HFF-Myc (cell line): ENCODE results near the gene CPNE9.

Experiments
- DNase-seq: peaks from one replicate; pipeline ENCODE4 v3.0.0-alpha.2; 2011; ENCODE audit warnings: low read depth; ENCODE audit errors: extremely low read depth
- H3K4me3 ChIP-seq: replicated peaks from 2 replicates; pipeline ENCODE4 v1.5.1; 2011; ENCODE audit warnings: low read depth, mild to moderate bottlenecking, control low read depth, low read length
- TF ChIP-seq, protein P1 (sequence below): IDR thresholded peaks from 2 replicates; pipeline ENCODE4 v1.5.1; 2012; ENCODE audit warnings: mild to moderate bottlenecking, low read depth, low read length, control low read depth; ENCODE audit errors: missing control alignments

The CPNE9 gene

DNA sequence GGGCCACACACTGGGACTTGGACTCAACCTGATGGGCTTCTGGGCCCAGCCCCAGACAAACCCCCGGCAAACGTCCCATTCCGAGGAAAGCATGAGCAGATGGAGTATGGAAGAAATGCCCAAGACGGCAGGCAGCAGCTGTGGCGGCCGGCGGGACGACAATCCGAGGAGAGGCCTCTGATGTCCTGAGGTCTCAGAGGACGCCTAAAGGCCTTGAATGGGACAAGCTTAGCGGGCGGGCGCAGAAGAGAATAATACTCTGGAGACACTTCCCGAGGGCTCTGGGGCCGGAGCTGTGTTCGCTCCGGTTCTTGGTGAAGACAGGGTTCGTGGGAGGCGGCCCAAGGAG lies 45.6 kb downstream of the CPNE9 start:
- DNase-seq: no peak

DNA sequence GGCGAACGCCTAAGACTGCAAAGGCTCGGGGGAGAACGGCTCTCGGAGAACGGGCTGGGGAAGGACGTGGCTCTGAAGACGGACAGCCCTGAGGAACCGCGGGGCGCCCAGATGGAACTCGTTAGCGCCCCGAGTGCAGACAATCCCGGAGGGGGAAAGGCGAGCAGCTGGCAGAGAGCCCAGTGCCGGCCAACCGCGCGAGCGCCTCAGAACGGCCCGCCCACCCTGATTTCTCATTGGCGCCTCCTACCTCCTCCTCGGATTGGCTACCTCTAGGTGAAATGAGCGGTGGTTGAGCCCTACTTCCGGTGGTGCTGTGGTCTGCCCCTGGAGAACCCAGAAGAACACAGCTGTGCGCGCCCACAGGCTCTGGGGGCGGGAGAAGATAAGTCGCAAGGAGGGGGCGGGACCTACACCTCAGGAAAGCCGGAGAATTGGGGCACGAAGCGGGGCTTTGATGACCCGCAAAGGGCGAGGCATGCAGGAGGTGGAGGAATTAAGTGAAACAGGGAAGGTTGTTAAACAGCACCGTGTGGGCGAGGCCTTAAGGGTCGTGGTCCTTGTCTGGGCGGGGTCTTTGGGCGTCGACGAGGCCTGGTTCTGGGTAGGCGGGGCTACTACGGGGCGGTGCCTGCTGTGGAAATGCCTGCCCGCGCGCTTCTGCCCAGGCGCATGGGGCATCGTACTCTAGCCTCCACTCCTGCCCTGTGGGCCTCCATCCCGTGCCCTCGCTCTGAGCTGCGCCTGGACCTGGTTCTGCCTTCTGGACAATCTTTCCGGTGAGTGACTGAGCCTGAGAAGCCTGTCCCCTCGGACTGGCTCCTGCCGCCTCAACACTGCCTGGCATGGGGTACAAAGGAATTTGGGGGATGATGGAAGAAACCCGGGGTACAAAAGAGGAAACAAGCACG lies 46.3 kb downstream of the CPNE9 start, which contains the start of gene OGG1:
Gene OGG1 (plus strand): TSS at position 308 of the 911 bp plus-strand sequence. CDS start 335 bp downstream, at position 643.
- DNase-seq: peak; percentile 98

More for the DNA sequence above, 45.6 kb downstream of the CPNE9 start:
- TF ChIP-seq, protein P1, sequence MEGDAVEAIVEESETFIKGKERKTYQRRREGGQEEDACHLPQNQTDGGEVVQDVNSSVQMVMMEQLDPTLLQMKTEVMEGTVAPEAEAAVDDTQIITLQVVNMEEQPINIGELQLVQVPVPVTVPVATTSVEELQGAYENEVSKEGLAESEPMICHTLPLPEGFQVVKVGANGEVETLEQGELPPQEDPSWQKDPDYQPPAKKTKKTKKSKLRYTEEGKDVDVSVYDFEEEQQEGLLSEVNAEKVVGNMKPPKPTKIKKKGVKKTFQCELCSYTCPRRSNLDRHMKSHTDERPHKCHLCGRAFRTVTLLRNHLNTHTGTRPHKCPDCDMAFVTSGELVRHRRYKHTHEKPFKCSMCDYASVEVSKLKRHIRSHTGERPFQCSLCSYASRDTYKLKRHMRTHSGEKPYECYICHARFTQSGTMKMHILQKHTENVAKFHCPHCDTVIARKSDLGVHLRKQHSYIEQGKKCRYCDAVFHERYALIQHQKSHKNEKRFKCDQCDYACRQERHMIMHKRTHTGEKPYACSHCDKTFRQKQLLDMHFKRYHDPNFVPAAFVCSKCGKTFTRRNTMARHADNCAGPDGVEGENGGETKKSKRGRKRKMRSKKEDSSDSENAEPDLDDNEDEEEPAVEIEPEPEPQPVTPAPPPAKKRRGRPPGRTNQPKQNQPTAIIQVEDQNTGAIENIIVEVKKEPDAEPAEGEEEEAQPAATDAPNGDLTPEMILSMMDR: no peak
- peak overlapping the region; percentile 87 for H3K4me3 ChIP-seq

DNA sequence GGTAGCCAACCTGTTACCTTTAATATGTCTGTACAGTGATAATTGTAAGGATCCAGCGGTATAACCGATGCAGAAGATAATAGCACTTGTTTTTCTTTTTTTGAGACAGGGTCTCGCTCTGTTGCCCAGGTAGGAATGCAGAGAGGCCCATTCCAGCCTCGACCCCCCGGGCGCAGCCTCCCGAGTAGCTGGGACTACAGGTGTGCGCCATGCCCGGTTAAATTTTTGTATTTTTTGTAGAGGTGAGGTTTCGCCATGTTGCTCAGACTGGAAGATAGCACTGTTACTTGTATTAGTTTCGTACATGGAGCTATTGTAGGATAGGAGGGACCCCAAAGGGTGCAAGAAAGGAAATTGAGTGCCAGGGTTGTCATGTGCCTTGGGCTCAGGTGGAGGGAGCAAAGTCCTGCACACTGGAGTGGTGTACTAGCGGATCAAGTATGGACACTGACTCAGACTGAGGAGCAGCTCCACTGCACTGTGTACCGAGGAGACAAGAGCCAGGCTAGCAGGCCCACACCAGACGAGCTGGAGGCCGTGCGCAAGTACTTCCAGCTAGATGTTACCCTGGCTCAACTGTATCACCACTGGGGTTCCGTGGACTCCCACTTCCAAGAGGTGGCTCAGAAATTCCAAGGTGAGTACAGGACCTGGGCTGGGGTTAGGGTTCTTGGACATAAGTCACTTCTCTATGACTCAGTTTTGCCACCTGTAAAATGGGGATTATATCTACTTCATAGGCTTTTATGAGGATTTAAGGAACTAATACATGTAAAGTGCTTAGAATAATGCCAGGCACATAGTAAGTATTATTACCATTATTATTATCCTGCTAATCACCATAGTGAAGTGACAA lies 47.2 kb downstream of the CPNE9 start:
- H3K4me3 ChIP-seq: peak overlapping the region; percentile 87
- TF ChIP-seq, protein P1: no peak
- no peak for DNase-seq

More for the DNA sequence above, 46.3 kb downstream of the CPNE9 start, which contains the start of gene OGG1:
- TF ChIP-seq, protein P1: no peak
- peak within 1 kb of the TSS; percentile 87 for H3K4me3 ChIP-seq

DNA sequence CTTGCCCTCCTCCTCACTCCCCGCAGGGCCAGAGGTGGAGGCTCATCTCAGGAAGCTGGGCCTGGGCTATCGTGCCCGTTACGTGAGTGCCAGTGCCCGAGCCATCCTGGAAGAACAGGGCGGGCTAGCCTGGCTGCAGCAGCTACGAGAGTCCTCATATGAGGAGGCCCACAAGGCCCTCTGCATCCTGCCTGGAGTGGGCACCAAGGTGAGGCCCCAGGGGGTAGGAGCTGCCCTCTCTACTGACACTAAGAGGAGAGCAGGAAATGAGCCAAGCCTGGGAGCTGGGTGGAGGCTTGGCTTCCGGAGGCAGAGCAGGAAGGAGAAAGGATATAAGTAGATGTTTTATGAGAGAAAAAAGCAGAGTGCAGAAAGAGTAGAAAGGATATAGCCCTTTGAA lies 51.0 kb downstream of the CPNE9 start:
- TF ChIP-seq, protein P1: no peak
- no peak overlapping the region for H3K4me3 ChIP-seq
- DNase-seq: no peak

DNA sequence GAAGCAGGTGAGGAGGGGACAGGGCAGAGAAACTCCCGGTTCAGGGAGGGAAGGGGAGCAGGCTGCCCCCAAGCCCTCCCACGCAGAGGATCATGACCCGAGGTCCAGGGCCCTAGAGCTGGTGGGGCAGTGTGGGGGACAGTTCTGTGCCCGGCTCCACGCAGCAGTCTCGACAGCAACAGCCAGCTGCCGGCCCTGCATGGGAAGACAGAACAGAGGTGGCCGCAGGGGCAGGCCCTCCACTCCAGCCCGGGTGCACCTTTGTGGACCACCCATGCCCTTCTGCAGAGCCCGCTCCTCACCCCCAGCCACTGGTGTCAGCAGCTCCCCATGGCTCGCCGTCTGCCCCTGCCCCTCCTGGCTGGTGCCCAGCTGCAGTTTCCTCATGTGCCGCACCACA lies 53.8 kb downstream of the CPNE9 start:
- H3K4me3 ChIP-seq: no peak overlapping the region
- TF ChIP-seq, protein P1: no peak
- no peak for DNase-seq

DNA sequence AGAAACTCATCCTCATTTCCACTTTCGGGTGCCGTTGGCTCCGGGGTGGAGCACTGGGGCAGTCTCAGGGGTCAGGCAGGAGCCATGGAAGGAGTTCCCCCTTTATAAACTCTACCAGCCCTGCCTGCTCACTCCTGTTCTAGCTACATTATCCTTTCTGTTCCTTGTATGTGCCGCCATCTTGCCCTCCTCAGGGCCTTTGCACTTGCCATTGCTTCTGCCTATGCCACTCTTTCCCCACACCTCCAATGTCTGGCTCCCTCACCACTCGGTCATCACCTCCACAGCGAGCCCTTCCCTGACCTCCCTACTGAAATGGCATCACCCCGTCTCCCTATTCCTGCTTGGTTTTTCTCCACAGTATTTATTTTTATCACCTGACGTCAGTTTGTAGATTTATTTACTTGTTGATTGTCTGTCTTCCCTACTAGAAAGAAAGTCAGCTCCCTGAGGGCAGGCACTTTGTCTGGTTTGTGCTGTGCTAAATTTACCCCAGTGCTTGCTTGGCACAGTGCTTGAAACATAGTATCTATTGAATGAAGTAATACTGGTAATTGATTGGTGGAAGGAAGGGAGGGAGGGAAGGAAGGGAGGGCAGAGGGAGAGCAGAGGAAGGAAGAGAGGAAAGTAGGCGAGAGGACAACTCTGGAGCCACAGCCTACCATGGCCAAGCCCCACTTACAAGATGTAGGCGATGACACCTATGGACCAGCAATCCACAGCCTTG lies 57.3 kb downstream of the CPNE9 start:
- no peak overlapping the region for H3K4me3 ChIP-seq
- no peak for DNase-seq
- TF ChIP-seq, protein P1: no peak
